Measurements from ENCODE around the gene COPZ1.
"Not testable (repeated sequence)": the region's sequence is repeated elsewhere in the genome, so short reads cannot be mapped to it uniquely, and the experiment has no call there.

COPZ1 gene

GRCh38 chr12:54324617-54325441 is at the start of gene COPZ1:
Gene COPZ1, plus strand, starts transcription at chr12:54325131. Its CDS starts 33 bp downstream, at chr12:54325164.
- DNase-seq = peak; percentile 95

DNA sequence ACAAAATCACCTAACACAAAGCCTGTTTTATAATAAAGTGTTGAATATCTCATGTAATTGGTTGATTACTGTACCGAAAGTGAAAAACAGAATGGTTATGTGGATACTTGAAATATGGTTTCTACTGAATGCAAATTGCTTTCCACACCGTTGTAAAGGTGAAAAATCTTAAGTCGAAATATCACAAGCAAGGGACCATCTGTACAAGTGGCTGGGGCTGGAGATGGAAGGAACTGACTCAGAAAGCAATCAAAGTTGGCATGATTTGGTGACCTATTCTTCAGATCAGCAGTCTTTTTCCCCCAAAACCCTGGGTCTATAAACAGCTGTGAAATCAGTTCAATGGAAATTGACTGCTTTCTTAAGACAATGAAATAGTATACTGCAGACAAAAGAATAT is 48.6 kb upstream of the COPZ1 start:
- no peak for DNase-seq

DNA sequence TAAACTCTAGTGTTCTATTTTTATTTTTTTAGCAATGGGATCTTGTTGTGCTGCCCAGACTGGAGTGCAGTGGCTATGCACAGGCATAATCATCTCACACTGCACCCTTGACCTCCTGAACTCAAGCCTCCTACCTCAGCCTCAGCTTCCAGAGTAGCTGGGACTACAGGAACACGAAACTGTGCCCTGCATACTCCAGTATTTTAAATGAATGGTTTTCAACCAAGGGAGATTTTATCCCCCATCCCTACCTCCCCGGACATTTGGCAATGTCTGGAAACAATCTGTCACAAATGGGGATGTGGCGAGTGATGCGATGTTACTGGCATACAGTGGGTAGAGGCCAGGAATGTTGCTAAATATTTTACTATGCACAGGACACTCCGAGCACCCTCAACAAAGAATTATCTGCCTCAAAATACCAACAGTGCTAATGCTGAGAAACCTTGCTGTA is 47.1 kb upstream of the COPZ1 start:
- DNase-seq = no peak

- DNase-seq = no peak
These were observed 45.7 kb upstream of the COPZ1 start for GRCh38 chr12:54279227-54279631.

- peak; percentile 98 for DNase-seq
These were observed 45.1 kb upstream of the COPZ1 start, which contains the start of gene CBX5 for GRCh38 chr12:54279632-54280467. Gene CBX5, minus strand, starts transcription at chr12:54280122. Its CDS starts 22,472 bp downstream, at chr12:54257650.

GRCh38 chr12:54280468-54281260 is 44.3 kb upstream of the COPZ1 start, which contains the start of gene HNRNPA1:
Gene HNRNPA1, plus strand, starts transcription at chr12:54280726. Its CDS starts 82 bp downstream, at chr12:54280808.
- peak; percentile 98 for DNase-seq

DNA sequence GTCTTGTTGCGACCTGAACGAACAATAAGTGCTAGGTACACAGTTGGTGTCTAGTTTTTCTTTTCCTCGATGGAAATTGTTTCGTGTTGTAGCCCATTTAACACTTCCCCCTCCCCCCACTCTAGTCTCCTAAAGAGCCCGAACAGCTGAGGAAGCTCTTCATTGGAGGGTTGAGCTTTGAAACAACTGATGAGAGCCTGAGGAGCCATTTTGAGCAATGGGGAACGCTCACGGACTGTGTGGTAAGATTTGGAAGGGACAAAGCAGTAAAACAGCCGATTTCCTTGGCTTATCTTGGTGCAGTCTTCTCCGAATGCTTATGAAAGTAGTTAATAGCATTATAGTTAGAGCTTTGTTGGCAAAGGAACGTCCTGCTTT is 43.7 kb upstream of the COPZ1 start:
- DNase-seq = not testable (repeated sequence)

GRCh38 chr12:54281694-54282093 is 43.2 kb upstream of the COPZ1 start:
- DNase-seq = not testable (repeated sequence)

DNA sequence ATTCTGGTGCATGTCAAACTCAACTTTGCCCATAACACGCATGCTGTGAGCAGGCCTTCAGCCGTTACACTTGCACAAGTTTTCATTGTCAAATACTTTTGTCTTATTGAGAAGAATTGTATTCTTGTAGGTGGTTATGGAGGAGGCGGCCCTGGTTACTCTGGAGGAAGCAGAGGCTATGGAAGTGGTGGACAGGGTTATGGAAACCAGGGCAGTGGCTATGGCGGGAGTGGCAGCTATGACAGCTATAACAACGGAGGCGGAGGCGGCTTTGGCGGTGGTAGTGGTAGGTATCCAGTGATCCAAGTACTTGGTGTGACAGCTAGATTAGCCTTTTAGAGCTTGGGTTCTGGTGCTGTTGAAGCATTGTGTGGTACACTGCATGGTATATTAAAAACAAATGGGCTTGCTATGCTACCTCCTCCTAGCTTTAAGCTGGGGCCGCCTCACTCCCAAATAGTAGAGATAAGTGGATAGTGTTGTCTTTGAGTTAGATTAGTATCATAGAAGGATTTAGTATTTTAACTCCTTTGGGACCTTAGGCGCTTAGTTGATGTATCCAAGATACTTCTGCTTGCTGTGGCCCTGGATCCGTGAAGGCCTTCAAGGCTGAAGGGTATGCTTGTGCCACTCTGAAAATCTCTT is 41.9 kb upstream of the COPZ1 start:
- no peak for DNase-seq

- DNase-seq = not testable (repeated sequence)
These were observed 40.7 kb upstream of the COPZ1 start for GRCh38 chr12:54284070-54284780.

GRCh38 chr12:54285150-54286041 is 39.5 kb upstream of the COPZ1 start:
- no peak for DNase-seq

GRCh38 chr12:54286042-54287030 is 38.6 kb upstream of the COPZ1 start:
- DNase-seq = no peak

DNA sequence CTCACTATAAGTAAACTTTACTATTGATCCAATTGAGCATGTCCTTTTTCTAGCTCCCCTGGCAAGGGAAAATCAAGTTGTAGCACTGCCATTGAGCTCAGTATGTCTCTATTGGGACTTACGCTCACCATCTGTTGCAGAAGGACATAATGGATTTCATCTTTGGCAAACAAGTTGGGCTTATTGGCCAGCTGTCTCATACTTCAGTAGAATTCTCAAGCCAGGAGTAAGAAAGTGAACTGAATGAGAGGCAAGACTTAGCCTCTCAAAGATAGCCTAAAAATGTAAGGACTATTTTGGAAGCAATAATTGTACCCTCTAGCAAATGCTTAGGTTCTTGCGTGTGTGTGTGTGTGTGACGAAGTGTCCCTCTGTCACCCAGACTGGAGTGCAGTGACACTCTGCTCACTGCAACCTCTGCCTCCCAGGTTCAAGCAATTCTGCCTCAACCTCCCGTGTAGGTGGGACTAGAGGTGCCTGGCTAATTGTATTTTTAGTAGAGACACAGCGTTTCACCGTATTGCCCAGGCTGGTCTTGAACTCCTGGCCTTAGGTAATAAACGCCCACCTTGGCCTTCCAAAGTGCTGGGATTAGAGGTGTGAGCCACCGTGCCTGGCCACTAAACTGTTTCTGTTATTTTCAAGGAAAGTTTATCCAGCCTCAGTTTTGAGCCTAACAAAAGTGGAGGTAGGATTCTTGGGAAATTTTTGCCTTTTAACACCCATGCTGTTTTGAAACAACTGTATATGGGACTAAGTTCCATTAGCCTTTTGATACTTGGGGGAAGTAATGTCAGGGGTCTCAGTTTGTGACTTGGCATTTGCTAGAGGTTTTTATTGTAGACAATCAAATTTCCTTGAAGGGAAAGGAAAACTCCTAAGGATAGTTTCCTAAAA is 37.4 kb upstream of the COPZ1 start:
- DNase-seq = no peak

- no peak for DNase-seq
These were observed 32.6 kb upstream of the COPZ1 start for GRCh38 chr12:54292083-54292930.

- DNase-seq = no peak
These were observed 32.0 kb upstream of the COPZ1 start for GRCh38 chr12:54292931-54293241.

GRCh38 chr12:54294152-54294952 is 30.6 kb upstream of the COPZ1 start:
- DNase-seq = peak; percentile 56
